OCI-M2 (cell line): ENCODE results near the gene ANKMY2.

Experiments
- DNase-seq: peaks from one replicate; lab custom pipeline; 2025; ENCODE audit not compliant: unreplicated experiment; lab: John Stamatoyannopoulos, UW

The ANKMY2 gene

GRCh38 chr7:16583834-16584233 is 61.7 kb downstream of the ANKMY2 start:
- no peak for DNase-seq

GRCh38 chr7:16581286-16581685 is 64.3 kb downstream of the ANKMY2 start:
- no peak for DNase-seq

GRCh38 chr7:16579216-16579615 is 66.3 kb downstream of the ANKMY2 start:
- DNase-seq, result no peak

- DNase-seq, result no peak
These were observed 73.6 kb downstream of the ANKMY2 start for GRCh38 chr7:16571941-16572340.

- DNase-seq, result no peak
These were observed 80.6 kb downstream of the ANKMY2 start for GRCh38 chr7:16564909-16565426.

- no peak for DNase-seq
These were observed 81.6 kb downstream of the ANKMY2 start for GRCh38 chr7:16564023-16564380.

GRCh38 chr7:16563281-16564022 is 82.1 kb downstream of the ANKMY2 start:
- no peak for DNase-seq

- DNase-seq, result no peak
These were observed 82.9 kb downstream of the ANKMY2 start for GRCh38 chr7:16562456-16563220.

GRCh38 chr7:16561943-16562342 is 83.6 kb downstream of the ANKMY2 start:
- DNase-seq, result no peak

- DNase-seq, result no peak
These were observed 85.9 kb downstream of the ANKMY2 start for GRCh38 chr7:16559497-16560179.

- no peak for DNase-seq
These were observed 86.7 kb downstream of the ANKMY2 start for GRCh38 chr7:16558761-16559302.

- no peak for DNase-seq
These were observed 89.2 kb downstream of the ANKMY2 start for GRCh38 chr7:16556359-16556758.

GRCh38 chr7:16554518-16555236 is 90.9 kb downstream of the ANKMY2 start:
- no peak for DNase-seq

GRCh38 chr7:16550671-16551070 is 94.9 kb downstream of the ANKMY2 start:
- no peak for DNase-seq
